OCI-LY3 (cell line): Measurements from ENCODE around the gene ZSWIM8.

Experiments used
- EZH2phosphoT487 ChIP-seq: fragments of 200-600 bp; shearing (Covaris generic); IDR thresholded peaks from 2 replicates; pipeline ENCODE4 v1.6.1; 2018; ENCODE audit warnings: antibody characterized with exemption, mixed run types, low read depth
- TF ChIP-seq, protein P1 (sequence below): fragments of 200-600, 300-600 bp; sonication (generic); IDR thresholded peaks from 2 replicates; pipeline ENCODE4 v1.5.1; 2014; ENCODE audit warnings: antibody characterized with exemption, low read length, low read depth

DNA sequence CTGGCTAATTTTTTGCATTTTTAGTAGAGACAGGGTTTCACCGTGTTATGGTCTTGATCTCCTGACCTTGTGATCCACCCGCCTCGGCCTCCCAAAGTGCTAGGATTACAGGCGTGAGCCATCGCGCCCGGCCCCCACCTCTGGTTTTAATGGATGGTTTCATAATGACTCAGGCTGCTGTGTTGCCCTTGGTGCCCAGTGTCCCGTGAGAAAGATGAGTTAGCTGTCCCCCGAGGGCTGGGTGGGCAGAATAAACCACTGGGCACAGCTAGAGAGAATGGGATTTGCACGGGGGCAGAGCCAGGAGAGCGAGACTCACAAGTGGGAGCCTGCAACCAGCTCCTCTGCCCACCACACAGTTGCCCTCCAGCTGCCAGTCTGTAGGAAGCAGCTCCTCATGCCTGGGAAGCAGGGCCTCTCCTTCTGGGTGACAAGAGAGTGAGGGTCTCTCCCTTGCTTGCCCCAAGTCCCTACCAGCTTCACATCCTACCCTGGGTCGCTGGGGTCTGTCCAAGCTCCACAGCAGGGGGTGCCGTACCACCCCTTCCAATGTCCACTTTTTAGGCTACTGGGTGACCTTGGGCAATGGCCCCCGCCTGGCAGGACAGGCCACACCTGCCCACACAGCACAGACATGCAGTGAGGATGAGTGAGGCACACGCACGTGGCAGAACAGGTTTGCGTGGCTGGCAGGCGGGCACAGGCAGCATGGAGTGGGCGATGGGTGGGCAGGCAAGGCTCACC is 42.1 kb downstream of the ZSWIM8 start:
- TF ChIP-seq, protein P1, sequence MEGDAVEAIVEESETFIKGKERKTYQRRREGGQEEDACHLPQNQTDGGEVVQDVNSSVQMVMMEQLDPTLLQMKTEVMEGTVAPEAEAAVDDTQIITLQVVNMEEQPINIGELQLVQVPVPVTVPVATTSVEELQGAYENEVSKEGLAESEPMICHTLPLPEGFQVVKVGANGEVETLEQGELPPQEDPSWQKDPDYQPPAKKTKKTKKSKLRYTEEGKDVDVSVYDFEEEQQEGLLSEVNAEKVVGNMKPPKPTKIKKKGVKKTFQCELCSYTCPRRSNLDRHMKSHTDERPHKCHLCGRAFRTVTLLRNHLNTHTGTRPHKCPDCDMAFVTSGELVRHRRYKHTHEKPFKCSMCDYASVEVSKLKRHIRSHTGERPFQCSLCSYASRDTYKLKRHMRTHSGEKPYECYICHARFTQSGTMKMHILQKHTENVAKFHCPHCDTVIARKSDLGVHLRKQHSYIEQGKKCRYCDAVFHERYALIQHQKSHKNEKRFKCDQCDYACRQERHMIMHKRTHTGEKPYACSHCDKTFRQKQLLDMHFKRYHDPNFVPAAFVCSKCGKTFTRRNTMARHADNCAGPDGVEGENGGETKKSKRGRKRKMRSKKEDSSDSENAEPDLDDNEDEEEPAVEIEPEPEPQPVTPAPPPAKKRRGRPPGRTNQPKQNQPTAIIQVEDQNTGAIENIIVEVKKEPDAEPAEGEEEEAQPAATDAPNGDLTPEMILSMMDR: no peak
- no peak for TF ChIP-seq EZH2phosphoT487
